HK-2 (cell line): ENCODE data around the gene CRB2.

Experiments
- DNase-seq: peaks from one replicate; pipeline ENCODE4 v3.0.0-alpha.2; 2018; ENCODE audit not compliant: unreplicated experiment

The CRB2 gene

DNA sequence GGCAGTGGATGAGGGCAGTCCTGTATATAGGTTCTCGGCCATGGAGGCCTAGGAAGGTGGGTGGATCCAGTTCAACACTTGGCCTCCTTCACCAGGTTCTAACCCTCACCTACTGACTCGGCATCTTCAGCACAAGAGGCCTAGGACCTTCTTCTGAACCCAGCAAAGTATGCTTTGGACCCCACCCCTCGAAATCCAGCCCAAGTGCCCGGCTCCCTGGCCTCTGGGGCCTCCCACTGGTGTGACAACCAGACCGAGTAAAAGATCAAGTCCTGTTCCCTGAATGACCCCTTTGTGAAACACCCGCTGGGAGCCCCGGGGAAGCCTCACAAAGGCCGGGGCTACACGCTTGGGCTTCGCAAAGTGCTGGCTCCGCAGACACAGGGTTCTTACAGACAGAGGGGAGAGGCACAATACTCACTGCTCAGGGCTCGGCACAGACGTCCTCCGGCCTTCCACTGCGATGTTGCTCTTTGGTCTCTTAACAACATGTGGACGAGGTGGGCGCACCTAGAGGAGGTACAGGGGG lies 47.0 kb downstream of the CRB2 start:
- DNase-seq, result no peak

DNA sequence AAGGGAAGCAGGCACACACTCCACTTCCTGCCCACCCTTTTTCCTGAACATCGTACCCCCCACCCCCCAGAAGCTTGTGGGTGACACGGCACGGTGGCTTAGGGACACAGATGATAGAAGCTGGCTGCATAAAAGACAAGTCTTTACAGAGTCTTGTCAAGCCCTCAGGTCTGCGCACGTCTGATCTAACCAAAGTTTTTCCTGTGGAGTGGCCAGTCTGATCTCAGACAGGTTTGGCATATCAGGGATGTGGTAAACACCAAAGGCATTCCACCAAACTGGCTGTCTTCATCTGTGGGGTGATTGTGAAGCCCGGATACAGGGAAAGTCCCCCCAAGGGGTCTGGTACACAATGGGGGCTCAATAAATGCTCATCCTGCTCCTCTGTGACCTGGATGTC lies 50.0 kb downstream of the CRB2 start:
- no peak for DNase-seq

DNA sequence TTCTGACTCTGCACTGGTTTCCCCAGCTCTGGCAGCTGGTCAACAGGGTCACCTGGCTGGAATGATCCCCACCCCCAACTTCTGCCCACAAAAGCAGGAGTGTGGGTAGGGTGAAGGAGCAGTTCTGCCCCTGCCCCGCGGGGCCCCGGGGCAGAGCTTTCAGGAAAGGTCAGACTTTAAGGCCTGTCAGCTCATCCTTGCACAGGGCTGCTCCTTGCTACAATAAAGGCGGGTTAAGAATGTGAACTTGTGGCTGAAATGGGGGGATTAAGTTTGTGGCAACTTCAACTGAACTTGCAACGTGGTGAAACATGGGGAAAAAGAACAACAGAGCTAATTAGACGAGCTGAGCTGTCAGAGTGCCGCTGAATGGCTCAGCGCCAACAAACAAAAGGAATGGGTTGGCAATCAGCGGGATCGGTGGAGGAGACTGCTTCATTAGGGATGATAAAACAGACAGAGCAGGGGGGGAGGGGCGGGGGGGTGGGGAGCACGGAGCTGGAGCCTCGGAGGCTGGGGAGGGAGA lies 50.8 kb downstream of the CRB2 start:
- DNase-seq, result no peak

DNA sequence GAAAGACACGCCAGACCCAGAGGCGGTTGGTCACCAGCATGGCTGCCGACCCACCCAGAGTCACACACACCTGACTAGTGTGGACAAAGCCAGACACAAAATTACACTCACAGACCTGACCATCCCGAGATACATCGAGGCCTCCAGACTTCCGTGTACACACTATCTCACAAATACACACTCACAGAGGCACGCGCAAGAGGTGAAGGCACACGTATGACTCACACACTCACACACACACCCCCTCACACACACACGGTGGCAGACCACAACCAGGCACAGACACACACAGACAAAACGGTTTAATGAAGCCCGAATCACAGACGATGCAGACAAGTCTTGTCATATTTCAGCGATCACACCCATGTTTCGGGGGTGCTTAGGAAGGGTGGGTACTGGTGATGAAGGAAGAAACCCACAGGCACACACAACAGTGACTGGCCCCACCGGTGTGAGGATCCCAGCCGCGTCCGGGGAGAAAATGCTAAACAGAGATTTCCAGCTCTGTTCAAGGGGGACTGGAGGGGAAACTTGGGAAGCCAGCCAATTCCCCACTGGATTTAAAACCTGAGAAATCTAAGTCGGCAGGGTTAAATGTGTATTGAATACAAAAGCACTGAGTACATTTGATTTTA lies 51.3 kb downstream of the CRB2 start:
- no peak for DNase-seq

DNA sequence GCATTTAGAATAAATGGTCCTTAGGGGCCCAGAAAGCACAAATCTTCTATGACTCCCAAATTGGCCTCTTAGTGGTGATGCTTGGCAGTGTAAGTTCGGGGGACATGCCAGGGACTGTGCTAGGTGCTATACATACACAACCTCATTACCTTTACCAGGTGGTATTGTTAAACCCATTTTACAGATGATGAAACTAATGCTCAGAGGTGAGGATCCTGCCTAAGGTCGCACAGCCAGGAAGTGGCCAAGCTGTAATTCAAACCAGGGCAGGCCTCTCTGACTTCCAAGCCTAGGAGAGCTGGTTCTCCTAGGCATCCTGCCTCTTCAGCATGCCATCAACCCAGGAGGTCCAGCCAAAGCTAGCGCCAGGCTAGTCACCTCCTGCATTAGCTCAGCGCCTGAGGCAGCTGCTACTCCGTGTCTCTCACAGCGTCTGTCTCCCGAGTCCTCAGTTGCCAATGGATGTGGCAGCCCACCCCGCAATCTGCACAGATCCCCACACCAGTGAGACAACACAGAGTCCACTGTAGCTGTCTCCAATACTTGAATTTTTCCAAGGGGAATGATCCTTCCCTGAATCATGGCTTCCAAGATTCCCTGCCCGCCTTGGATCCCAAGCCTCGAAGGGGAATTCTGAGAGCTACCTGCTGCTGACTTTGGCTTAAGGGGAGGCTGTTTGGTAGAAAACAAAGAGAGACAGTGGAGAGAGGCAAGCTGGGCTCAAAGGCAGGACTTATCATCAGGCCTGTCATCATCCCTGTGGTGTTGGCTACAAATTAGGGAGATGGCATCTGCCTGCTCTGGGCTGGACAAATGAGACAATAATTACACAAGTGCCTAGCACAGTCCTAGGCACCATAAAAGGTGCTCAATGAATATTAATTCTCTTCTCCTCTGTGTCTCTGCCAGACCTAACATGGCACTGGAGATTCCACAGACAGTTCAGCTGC lies 52.6 kb downstream of the CRB2 start:
- no peak for DNase-seq

DNA sequence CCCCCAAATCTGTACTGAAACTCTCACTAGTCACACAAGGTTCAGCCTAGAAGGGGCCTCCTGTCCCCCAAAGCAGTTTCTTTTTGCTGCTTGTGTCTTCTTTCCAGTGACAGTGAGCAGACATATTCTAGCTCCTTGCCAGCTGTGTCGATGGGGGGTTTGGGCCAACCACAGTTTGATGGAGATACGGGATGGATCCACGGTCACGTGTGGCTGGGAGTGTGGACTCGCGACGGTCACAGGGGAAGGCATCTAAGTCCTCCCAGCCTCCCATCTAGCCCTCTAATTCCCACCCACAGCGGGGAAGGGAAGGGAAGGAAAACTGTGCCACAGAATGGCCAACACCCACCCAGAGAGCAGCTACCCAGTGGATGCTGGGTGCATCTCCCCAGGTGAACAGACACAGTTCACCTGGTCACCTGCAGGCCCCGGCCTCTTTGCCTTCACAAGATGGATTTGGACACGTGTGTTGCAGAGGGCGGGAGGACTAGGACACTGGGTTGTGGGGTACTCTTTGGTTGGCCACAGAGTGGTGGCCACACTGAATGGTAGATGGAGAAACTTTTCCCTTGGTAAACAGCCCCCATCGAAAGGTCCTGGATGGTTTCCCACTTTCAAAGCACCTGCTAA lies 54.4 kb downstream of the CRB2 start:
- DNase-seq, result no peak

DNA sequence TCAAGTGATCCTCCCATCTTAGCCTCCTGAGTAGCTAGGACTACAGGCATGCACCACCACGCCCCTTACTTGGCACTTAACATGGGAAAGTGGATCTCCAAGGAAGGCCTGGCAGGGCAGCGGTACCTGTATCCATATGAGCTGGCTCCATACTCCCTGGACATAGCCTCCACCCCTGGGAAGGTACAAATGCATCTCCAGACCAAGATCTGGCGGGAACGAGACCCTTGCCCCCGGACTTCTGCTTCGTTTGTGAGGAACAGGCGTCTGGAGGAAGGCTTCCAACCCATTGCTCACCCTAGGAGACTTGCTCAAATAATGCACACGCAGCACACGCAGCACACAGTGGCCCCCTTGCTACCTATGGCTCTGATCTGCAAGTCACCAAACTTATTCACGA lies 55.2 kb downstream of the CRB2 start:
- no peak for DNase-seq

DNA sequence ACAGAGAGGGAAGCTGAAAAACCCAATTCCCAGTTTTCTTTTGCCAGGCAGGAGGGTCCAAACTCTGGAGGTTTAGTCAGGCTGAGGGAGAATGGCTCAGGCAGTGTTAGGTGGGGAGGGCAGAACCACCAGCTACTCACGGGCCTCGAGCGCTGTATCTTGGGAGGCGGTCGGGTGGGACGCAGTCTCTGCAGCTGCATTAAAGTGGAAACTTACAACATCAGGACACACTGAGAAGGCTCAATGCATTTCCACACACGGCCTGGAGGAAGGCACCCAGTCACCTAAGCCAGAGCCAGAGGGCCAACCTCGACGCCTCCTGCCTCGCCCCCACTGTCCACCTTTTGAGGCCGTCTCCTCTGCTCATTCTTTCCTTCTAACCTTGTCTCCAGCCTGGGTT lies 55.6 kb downstream of the CRB2 start:
- DNase-seq, result no peak

DNA sequence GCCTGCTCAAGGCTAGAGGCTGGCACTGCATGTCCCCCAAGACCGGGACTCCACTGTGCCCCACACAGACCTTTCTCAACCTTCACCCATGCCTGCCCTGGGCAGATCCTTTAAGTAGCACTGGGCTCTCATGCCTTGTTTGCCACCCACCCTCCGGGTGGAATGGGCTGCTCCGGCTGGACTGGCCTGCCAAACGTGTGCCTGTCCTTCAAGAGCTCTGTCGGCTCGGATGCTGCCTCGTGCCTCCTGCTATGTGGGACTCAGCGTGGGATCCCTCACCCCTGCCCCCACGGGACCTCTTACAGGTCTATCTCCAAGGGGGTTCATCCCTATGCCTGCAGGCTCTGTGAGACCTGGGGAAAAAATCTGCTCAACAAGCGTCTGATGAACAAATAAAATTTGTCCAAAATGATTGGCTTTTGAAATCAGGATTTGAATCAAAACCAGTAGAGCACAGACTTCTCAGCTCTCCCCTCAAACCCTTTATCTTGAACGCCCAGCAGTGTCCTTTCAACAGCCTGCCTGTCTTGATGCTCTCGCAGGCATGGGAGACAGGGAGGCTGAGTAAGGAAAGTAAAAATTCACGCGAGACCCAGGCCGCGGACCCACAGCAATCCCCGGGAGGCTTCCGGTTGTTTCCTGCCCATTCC lies 56.3 kb downstream of the CRB2 start:
- DNase-seq, result no peak

DNA sequence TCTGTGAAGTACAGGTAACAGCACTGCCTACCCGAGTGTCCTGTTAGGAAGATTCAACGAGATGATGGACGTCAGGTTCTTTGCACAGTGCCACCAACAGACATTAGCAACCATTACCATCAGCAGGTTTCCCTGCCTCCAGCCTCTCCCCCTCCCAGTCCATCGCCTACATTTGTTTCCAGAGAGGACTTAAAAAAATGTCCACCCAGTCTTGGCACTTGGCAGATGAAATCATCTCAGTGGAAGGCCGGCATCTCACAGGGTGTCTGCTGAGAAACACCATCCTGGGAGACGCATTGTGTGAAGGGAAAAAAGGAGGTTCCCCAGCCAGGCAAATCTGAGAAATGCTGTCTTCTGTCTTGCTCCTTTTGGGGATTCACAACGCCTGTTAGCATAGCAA lies 58.2 kb downstream of the CRB2 start:
- DNase-seq, result no peak

DNA sequence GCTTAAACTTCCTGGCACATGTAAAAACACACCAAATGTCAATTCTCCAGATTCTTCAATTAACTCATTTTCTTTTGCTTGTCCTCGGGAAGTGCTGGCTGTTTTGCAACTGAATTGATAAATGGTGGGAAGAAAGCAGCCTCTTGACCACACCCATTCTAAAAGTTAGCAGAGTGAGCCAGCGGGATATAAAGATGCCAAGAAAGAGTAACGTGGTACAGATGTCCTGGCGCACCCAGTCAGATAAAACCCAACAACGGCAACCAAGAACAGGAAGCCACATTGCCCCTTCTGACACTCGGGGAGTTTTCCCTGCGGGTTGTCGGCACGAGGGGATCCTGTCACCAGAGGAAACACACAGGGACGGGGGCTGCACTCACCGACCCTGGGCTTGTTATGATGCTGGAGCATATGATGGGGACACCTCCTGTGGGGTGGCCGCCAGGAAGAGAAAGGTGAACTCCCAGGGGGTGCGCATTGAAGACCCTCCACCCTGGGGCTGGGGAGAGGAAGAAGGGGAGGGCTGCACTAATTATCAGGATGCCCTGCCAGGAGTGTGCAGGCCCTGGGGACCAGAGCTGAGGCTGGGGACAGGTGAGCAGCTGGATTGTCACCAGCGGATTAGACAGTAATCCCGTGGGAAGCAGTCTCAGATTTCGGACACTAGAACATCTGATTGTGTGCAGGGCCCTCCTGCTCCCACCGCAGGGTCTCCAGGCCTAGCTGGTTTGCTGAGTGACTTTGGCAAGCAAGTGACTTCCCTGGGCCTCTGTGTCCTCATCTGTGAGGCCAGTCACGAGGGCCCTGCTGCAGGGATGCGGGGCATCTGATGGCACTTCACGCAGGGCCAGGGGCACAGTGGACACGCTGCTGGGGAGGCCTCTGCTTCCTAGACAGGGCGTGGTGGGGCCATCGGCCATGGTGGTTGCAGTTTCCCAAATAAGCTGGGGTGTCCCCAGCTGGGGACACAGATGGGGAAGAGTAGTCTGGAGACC lies 59.2 kb downstream of the CRB2 start:
- no peak for DNase-seq

DNA sequence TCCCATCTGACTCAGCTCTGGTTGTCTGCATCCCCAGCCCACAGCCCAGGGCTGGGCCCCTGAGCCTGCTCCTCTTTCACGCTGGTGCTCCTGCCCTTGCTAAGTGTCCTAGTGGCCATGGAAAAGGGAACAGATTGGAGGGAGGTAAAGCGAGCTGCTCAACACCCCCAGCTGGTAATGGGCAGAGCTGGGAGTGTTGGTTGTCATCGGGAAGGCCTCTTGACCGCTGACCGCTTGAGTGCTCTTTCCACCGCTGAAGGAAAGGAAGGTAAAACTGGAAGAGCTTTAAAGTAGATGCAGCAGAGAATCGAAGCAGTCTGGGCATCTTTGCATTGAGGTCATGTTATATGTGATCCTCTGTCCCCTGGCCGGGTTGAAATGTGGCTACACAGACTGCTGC lies 60.2 kb downstream of the CRB2 start:
- DNase-seq, result no peak

DNA sequence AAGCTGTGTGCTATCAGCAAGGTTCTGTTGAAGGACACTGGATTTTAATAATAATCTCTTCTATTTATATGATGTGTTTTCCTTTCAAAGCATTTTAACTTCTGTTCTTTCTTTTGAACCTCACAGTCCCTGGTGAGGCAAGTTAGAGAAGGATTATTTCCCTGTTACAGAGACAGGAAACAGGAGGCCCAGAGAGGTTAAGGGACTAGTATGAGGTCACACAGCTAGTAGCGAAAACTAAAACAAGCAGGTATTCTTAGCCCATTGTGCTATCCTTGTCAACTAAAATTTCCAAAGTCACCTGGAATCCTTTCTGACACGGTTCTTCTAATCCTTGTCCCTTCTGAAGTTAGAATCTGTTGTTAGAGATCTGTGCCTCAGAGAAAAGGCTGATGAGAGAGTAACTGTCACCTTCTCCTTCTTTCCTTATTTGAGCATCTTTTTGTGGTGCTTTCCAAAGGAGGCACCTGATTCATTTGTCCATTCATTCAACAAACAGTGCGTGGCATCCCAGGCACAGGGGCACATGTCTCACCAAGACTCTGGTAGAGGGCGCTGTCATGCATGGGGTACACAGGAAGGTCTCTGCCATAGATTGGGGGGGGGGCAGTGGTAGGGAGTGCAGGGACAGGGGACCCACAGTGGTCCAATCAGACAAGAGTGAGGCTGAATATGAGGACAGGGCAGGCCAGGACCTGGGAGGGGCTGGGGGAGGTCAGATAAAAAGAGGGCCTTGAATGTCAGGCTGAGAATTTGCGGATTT lies 61.5 kb downstream of the CRB2 start:
- DNase-seq, result no peak

DNA sequence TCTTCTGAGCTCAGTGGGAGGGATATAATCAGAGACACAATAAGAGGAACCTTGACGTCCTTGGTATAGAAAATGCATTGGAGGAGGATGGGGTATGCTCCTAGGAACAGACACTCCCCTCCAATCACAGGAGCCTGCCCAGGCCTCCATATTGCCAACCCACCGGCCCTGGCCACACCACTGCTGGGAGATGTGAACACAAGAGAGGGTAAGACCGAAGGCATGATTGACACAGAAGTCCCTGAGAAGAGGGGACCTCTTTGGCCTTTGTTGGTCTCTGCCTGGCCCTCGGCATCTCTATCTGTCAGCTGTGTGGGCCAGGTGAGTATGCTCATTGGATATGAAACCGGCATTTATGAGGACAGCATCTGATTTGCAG lies 62.0 kb downstream of the CRB2 start:
- DNase-seq, result no peak

DNA sequence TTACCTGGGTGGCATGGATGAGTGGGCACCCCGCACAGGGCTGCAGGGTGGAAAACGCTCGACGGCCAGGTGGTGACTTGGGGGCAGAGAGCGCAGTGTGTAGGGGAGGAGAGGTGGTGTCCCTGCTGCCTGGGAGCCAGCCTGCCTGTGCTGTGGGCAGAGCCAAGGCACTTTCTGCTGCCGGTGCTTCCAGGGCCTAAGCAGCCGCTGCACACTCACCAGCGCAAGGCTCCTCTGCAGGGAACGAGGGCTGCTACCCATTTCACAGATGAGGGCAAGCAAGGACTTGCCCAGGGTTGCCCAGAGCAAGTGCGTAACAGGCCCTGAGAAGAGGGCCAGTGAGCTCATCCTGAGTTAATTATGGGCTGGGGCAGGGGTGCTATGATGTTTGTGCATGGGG lies 62.5 kb downstream of the CRB2 start:
- no peak for DNase-seq

DNA sequence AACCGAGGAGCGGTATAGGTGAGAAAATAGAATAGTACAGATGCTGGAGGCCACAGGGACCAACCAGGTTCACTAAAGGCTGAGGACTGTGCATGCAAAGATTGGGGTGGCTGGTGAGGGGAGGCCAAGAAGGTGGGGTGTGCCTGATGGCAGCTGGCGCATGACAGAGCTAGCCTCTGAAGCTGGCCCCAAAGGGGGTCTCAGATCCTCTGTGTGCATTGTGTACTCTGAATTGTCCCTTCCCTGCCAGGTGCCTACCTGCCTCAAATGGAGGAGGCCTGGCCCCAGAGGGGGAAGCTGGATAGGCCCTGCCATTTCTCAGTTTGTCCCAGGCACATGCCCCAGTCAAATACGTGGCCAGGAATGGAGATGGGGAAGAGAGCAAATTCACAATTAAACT lies 63.1 kb downstream of the CRB2 start:
- DNase-seq, result no peak

DNA sequence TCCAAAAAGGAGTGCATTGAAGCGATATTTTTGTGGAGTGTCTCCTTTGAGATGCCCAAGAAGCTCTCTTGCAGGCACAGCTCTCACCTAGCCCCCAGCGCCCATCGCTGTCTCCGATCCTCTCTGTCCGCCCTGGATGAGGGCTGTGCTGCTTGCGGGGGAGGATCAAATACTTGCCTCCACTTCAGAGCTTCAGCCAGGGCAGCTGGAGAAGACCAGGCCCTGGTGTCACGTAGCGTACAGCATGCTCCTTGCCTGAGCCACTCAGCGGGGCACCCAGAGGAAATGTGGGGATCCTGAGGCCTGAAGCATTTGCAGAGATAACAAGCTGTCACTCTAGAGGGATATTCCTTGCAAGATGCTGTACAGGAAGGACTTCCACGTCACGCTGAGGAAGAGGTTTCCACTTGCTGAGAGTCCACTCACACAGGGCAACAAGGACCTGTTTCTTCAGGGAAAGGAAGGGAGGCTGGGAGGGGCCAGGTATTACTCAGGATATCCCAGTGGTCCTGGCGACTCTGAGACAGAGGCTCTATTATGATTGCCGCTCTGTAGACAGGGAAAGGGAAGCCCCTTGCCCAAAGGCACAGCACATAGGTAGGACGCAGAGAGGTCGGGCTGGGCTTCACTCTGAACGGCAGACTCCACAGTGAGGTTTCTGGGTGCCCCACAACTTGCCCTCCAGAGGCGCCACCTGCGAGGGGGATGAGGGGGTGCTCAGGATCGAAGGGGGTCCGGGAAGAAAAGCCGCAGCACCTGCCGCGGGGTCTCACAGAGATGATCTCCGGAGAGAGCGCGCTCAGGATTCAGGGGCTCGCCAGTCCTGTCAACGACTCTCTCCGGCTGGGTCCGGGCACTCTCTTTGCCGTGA lies 64.0 kb downstream of the CRB2 start:
- no peak for DNase-seq

DNA sequence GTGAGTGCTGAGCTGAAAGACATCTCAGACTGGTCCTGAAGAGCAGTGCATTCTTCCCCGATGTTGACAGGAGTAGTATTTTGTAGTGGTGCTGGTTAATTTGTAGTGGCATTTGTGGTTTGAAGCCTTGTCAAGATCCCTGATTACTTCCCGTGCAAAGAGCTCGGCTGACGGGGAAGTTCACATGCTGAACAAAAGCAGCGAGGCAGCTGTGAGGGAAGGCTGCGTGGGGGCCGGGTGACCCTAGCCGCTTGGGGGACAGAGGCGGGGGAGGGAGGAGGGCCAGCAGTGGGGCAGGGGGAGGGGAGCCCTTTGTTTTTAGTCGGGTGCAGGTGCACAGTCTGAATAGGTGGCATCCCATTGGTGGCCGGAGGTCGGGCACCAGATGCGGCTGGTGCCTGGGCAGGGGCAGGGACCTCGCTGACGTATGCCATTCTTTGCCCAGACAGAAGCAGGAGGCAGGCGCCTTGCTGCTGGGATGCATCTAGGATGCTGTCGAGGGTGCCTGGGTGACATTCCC lies 64.7 kb downstream of the CRB2 start:
- no peak for DNase-seq

DNA sequence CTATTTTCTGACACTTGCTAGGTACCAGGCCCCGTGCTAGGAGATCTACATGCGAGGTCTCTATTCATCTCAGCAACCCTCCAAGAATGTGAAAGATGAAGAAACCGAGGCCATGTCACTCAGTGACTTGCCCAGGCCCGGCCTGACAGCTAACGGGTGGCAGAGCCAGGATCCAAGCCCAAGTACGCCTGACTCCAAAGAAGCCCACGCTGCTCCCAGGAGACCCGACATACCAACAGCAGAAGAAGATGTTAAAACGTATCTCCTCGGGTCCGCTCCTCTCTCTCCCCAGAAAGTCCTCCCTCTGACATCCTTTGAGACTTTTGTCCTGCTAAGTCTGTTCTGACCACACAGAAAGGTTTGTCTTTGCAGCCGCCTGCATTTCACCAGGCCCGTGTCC lies 65.2 kb downstream of the CRB2 start:
- no peak for DNase-seq
